ENCODE results near the gene CSPG5.
A peak's percentile ranks its signal among the peaks of the same experiment; 100 is the strongest.

The CSPG5 gene

DNA sequence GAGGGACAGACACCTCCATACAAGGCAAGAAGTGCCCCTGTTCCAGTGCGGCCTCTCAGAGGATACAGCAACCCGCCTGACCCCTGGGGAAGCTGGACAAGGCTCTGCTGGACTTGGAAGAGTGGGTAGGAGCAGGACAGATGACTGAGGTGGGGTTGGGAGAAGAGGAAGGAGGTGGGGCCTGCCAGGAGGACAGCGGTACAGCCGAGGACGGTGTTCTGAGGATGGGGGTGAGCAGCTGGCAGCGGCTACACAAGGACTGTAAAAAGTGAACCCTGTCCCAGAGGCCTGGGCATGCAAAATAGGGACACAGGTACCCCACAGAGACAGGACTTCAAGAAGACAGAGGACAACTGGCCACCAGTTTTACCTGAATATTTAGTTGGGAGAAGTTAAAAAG, 41.7 kb downstream of the CSPG5 start:
- DNase-seq (ENCODE audit: low spot score): no peak

DNA sequence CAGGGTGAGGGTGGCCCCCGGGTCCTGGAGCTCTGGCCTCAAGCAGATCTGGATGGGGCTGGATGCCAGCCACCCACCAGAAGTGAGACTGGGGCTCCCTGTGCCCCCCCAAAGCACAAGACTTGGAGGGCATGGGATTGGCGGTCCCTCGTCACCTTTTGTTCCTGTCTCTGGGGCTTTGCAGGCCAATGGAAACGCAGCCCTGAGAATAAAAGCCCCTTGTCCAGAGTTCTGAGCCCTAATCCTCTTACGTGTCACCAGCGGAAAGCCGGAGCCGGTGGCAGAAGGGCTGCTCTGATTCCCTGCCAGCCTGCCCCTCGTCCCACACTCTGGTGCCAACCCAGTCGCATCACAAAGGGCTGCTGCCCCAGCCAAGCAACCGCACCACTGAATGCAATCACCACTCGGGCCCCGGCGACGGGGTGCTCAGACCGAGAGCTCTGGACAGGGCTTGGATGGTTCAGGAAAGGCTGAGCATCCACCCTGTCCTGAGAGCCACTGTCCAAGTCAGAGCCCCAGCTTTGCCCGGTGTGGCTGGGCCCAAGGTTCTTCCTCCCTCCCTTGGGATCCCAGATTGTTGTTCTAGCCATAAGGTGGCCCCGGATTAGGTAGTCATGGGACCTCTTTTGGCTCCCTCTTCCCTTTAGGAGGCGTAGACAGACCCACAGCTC, 42.3 kb downstream of the CSPG5 start:
- no peak for DNase-seq (ENCODE audit: low spot score)

DNA sequence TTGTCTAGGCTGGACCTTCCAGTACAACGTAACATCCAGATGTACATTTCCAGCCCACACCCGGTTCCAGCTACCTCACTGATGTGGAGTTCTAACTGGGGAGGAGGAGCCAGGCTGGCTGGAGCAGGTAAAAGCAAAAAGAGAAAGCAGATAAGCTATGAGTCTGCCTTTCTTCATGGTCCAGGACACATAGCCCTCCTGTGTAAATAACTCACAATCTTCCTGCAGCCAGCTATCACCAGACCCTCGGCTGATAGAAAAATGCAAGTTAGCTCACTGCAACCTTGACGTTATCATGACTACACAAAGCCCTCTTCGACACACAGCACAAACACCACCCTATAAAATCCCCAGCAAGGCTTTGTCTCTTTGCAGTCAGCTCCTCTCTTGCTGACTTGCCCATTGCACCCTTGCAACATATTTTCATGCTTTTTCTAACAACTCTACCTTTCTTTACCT, 44.6 kb downstream of the CSPG5 start:
- DNase-seq (ENCODE audit: low spot score): no peak

- DNase-seq (ENCODE audit: low spot score): no peak
Measured at GRCh38 chr3:47533481-47533880, 45.2 kb downstream of the CSPG5 start.

DNA sequence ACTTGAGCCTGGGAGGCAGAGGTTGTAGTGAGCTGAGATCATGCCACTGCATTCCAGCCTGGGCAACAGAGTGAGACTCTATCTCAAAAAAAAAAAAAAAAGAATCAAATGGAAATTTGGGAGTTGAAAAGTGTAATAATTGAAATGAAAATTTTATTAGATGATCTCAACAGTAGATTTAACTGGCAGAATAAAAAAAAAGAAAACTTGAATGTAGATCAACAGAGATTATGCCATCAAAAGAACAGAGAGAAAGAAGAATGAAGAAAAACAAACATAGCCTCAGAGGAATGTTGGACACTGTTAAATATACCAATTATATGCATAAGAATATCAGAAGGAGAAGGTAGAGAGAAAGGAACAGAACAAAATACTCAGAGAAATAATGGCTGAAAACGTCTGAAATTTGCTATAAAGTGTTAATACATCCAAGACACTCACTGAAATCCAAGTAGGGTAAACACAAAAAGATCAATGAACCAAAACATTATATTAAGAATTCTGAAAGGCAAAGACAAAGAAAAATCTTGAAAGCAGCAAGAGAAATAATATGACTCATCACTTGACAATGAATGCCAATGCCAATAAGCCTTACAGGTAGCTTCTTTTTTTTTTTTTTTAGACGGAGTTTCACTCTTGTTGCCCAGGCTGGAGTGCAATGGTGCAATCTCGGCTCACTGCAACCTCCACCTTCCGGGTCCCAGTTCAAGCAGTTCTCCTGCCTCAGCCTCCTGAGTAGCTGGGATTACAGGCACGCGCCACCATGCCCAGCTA, 50.5 kb downstream of the CSPG5 start:
- no peak for DNase-seq (ENCODE audit: low spot score)

DNA sequence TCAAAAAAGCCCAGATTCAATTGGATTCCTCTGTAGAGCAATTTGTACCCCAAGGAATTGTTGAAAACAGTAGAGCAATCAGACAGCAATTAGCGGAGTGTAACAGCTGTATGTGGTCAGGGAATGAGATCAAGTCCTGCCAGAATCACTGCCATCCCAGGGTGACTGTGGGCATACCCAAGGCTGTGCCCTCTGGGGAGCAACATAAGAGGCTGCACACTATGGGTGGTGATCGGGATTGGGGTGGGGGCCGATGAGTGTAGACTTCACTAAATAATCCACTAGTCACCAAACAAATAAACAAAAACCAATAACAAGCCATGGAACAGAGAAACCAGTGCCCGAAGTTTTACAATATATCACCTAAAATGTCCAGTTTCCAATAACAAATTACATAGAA, 53.0 kb downstream of the CSPG5 start:
- DNase-seq (ENCODE audit: low spot score): no peak

- no peak for DNase-seq (ENCODE audit: low spot score)
Measured at GRCh38 chr3:47523310-47524073, 55.2 kb downstream of the CSPG5 start.

GRCh38 chr3:47522082-47522987, 56.3 kb downstream of the CSPG5 start:
- DNase-seq (ENCODE audit: low spot score): peak; percentile 85

GRCh38 chr3:47520756-47521155, 57.9 kb downstream of the CSPG5 start:
- DNase-seq (ENCODE audit: low spot score): no peak

GRCh38 chr3:47517937-47518336, 60.7 kb downstream of the CSPG5 start:
- no peak for DNase-seq (ENCODE audit: low spot score)

DNA sequence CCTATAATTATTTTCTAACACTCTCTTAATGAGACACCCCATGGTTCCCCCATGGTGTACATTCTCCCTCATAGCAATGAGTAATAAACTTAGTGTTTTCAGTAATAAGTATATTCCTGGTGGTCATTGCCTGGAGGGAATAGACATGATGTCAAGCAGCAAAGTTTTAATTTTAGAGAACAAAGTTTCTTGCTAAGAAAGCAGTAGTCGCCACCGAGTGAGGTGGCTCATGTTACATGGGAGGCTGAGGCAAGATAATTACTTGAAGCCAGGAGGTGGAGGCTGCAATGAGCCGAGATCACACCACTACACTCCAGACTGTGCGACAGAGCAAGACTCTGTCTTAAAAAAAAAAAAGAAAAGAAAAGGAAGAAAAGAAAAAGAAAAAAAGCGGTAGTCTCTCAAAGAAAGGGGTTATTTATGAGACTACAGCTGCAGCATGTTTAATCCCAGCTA, 62.8 kb downstream of the CSPG5 start:
- no peak for DNase-seq (ENCODE audit: low spot score)

GRCh38 chr3:47515100-47515499, 63.6 kb downstream of the CSPG5 start:
- DNase-seq (ENCODE audit: low spot score): no peak

DNA sequence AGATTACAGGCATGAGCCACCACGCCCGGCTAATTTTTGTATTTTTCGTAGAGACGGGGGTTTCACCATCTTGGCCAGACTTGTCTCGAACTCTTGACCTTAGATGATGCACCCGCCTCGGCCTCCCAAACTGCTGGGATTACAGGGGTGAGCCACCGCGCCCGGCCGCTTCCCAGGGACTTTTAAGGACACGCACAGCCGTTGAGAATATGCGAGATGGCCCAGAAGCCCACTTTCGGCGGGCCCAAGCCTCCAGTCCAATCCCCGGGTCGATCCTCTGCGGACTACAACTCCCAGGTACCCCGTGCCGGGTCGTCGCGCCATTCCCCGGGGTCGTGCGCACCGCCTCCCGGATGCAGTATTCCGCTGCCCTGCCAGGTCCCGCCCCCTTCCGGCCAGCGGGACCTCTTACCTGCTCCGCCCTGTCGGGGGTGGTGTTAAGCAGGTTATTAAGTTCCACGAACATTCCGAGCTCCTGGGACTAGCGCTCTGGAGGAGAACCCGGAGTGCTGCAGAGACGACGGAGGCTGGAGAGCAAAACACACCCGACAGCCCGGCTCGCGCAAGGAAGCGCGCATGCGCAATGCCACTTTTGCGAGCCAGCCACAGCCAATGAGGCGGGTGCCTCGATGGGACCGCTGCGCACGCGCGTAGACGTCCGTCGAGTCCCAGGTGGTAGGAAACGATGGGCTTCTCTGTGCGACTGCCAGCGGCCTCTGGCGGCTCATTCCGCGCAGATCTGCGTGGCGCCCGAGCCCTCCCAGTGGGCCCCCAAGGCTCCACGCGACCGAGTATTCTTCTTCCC, 65.3 kb downstream of the CSPG5 start, which contains the start of gene ELP6:
Gene ELP6, minus strand, starts transcription at position 588 of the 805 bp plus-strand sequence. Its CDS starts 122 bp downstream, at position 466.
- peak; percentile 98 for DNase-seq (ENCODE audit: low spot score)

DNA sequence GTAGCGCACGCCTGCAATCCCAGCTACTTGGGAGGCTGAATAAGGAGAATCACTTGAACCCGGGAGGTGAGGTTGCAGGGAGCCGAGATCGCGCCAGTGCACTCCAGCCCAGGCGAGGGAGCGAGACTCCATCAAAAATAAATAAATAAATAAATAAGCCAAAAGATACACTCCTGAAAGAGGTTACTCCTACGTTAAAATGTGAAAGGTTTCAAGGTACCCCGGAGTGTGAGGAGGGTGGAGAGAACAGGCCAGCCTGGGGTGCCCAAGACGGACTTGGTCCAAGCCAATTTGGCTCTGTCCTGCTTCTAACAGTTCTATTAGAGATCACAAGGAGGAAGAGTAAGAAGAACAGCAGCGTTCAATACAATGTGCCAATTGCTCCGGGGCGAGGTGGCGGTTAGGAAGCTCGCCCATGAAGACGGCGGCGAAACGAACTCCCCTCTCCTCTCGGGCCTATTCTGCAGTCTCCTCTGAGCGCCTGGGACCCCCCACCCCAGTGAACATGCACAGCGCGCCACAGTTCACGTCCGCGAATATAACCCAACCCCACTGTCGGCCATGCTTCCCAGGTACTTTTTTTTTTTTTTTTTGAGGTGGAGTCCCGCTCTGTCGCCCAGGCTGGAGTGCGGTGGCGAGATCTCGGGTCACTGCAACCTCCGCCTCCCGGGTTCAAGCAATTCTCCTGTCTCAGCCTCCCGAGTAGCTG, 66.1 kb downstream of the CSPG5 start:
- DNase-seq (ENCODE audit: low spot score): no peak
